Activated CD4-positive, CD25-positive, alpha-beta regulatory T cell treated with anti-CD3 and anti-CD28 coated beads, Interleukin-2, amount 50 U/mL, for 72 hours (primary cell): ENCODE data around the gene OR6C3.
"Not testable (repeated sequence)": the region's sequence is repeated elsewhere in the genome, so short reads cannot be mapped to it uniquely, and the experiment has no call there.

ENCODE experiments used
- DNase-seq: peaks from one replicate; pipeline ENCODE4 v3.0.0; 2021

Gene OR6C3

DNA sequence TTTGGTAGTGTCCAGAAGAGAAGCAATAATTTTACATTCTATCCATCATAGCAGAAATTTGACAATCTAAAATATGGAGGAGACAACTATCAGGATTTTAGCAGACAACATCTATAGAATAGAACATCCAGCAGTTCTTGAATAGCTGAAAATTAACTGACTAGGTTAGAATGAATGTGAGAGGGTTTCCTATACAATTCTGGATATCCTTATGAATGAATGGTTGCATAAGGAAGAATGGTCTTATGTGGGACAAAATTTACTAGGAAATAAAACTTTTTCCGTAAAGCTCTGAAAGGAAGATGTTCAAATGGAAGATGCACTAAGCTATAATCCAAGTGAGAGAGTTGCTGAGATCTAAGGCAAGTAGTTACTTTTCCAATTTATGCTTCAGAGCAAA is at the start of gene OR6C3:
Gene OR6C3 (plus strand): TSS at position 301 of the 400 bp plus-strand sequence. CDS start 955 bp downstream, outside the sequence.
- DNase-seq, result no peak

DNA sequence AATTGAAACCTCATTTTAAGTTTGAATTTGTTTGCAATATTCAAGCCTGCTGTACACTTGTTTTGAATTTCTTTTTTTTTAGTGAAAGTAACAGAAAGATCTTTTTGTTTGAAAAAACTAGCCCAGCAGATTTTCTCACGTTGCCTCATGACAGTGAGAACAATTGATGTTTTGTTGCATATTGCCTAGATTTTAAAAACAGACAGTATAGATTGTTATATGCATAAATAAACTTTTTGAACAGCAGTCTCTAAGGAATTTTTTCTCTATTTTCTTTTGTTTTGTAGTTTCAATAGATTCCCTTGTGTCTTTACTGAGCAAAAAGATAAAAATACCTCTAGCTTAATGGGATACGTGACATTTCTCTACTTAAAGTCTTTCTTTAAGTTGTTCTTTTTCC is 49.6 kb upstream of the OR6C3 start:
- DNase-seq, result no peak

DNA sequence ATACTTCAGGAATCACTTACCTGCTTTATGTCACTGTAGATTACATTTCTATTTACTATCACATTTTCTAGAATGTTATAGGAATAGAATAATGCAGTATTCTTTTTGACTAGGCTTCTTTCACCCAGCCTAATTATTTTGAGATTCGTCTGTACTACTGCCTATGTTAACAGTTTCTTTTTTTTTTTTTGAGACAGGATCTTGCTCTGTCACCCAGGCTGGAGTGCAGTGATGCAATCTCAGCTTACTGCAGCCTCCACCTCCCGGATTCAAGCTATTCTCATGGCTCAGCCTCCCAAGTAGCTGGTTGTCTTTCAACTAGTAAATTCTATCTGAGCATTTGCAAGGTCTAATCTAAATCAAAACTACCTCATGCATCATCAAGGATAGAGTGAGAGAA is 40.5 kb upstream of the OR6C3 start:
- no peak for DNase-seq

DNA sequence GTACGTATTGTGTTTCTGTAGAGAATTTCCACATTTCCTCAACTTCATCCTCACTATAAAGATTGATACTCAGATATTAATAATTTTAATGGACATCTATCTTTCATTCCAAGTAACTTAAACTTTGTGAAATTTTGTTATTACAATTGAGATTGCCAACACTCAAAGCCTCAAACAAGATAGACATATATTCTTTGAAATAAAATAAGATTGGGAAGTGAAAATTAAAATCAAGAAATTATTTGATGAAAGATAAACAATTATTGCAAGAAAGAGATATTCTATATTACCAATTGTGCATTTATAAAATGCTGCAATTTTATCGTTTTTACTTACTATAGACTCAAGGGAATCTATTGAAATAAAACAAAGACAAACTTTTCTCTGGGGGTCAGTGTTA is 34.1 kb upstream of the OR6C3 start, which contains the start of gene OR6C6:
Gene OR6C6 (minus strand): TSS at position 101 of the 400 bp plus-strand sequence. CDS start 1,337 bp downstream, outside the sequence.
- DNase-seq, result no peak

DNA sequence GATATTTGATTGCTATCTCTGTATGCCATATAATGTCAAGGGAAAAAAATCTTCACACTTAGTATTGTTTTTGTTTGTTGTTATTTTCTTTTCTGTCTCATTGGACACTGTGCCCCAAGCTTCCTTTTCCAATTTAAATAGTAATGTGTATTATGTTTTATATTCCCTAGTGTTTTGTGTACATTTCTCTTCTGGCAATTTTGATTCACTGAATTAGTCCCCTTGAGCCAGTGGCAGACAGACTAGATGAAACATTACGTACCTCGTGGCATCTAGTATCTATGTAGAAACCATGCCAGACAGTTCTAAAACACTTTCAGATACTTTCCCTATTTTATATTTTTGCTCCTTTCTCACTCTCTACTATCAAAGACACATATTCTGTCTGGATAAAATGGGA is 16.5 kb upstream of the OR6C3 start, which contains the start of gene OR6C1:
Gene OR6C1 (plus strand): TSS at position 301 of the 400 bp plus-strand sequence. CDS start 6,257 bp downstream, outside the sequence.
- no peak for DNase-seq

DNA sequence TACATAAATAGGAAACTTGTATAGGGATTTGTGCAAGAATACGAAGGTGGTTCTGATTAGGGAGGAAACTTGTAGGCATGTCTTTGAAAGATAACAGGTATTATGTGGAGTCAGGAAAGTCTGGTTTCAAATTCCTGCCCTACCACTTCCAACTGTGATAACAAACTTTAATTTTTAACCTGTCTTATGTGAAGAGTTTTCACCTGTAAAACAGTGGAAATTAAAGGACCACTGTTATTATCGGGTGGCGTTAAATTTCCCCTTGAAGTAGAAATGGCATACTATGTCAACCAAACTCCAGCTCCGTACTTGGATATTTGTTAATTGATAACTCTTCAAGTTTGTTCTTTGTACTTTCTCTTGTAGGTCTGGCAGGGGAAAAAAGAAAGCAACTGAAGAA is 10.3 kb upstream of the OR6C3 start:
- DNase-seq, result no peak

DNA sequence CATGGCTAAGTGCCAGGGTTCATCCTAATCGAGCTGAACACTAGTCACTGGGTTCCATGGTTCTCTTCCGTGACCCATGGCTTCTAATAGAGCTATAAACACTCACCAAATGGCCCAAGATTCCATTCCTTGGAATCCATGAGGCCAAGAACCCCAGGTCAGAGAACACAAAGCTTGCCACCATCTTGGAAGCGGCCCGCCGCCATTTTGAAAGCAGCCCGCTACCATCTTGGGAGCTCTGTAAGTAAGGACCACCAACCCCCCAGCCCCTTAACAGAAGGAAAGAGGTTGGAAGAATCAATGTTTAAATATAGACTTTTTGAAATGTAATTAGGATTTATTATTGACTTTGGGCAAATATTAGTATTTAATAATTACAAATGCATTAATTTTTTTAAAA is 4.7 kb upstream of the OR6C3 start:
- DNase-seq, result not testable (repeated sequence)

DNA sequence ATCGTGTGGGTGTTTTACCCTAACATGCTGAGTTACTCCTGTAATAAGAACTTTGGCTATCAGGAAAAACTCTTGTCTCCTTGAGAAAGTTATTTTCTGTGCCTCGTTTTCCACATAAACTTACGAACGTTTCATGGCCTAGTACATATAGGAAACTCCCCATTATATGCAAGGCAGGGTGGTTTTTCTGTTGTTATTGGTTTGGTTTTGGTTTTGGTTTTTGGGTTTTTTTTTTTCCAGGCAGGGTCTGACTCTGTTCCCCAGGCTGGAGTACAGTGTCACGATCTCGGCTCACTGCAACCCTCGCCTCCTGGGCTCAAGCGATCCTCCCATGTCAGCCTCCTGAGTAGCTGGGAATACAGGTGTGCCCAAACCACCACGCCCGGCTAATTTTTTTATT is 5.5 kb downstream of the OR6C3 start:
- no peak for DNase-seq

DNA sequence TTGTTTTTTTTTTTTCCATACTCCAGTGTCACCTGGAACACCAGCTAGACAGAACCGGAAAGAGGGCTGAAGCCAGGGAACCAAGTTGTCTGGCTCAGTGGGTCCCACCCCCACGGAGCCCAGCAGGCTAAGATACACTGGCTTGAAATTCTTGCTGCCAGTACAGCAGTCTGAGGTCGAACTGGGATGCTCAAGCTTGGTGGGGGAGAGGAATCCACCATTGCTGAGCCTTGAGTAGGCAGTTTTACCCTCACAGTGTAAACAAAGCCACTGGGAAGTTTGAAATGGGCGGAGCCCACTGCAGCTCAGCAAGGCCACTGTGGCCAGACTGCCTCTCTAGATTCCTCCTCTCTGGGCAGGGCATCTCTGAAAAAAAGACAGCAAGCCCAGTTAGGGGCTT is 24.8 kb downstream of the OR6C3 start:
- DNase-seq, result not testable (repeated sequence)

DNA sequence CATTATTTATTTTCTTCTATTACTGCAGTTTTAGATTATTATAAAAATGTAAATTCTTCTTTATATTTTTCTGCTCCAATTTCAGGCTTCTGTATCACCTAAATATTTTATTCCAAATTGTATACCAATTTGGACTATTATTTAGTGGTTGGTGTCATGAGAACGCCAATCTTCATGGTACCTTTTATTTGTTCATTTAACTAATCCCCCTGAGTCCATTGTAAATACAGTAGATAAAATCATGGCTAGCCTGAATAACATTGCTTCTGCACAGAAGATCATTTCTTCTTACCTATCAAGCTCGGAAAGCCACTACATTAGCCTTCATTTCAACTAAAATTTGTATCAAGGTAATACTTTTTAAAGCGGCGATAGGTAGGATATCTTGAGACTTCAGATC is 32.1 kb downstream of the OR6C3 start, which contains the start of gene OR6C75:
Gene OR6C75 (plus strand): TSS at position 301 of the 400 bp plus-strand sequence. CDS start 2,136 bp downstream, outside the sequence.
- no peak for DNase-seq

DNA sequence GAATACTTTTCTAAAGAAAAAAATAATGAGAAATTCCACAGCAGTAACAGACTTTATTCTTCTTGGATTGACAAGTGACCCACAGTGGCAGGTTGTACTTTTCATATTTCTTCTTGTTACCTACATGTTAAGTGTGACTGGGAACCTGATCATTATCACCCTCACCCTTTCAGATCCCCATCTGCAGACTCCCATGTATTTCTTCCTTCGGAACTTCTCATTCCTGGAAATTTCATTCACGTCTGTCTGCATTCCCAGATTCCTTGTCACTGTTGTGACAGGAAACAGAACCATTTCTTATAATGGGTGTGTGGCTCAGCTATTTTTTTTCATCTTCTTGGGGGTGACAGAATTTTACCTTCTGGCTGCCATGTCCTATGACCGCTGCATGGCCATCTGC is 34.5 kb downstream of the OR6C3 start:
- DNase-seq, result no peak

DNA sequence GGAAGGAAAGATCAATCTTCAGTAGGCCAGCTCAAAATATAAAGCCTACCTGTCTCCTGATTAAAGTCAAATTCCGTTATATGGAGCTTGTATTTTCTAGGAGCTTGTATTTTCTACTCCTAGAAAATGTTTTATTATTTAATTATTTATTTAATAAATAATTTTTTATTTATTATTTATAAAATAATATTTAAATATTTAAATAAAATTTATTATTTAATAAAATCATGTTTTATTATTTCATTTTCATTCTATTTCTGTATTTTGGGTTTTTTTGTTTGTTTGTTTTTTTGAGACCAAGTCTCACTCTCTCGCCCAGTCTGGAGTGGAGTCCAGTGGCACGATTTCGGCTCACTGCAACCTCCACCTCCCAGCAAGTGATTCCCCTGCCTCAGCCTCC is 42.0 kb downstream of the OR6C3 start:
- DNase-seq, result no peak
